Caco-2 (cell line): ENCODE results near the gene MINDY3. TPM values are rescaled to one million over a fixed set of nuclear protein-coding genes. Genes with fewer than 3 reads are reported as not detected.

ENCODE experiments used
- BruUV-seq: library from RNA; stranded (reverse); fragments of 400-500 nt; replicated peaks from 2 replicates; lab custom pipeline; 2021; lab: Mats Ljungman, UMichigan
- CTCF ChIA-PET: fragments of 300-600 bp; sonication (Branson Sonifier 250); formaldehyde crosslinking; loops from one replicate; lab custom pipeline; 2022; ENCODE audit warnings: antibody characterized with exemption; lab: Charles Lee
- POLR2A ChIA-PET: fragments of 300-600 bp; sonication (Branson Sonifier 250); formaldehyde crosslinking; loops from one replicate; lab custom pipeline; 2022; ENCODE audit warnings: antibody characterized with exemption; lab: Charles Lee
- DNase-seq, 2 experiments: peaks; one replicate each; pipeline versions ENCODE4 v3.0.0 to v3.0.0-alpha.2; 2020 to 2022
- H3K27me3 ChIP-seq: replicated peaks from 2 replicates; pipeline ENCODE4 v1.6.0; 2011; ENCODE audit warnings: low read length; ENCODE audit not compliant: control insufficient read depth, insufficient read depth
- H3K36me3 ChIP-seq: 2 replicates; pipeline ENCODE4 v1.5.1; 2011; ENCODE audit warnings: low read length; ENCODE audit not compliant: control insufficient read depth, insufficient read depth
- H3K4me1 ChIP-seq: fragments of 250-450 bp; sonication (Bioruptor Pico); 2 replicates; pipeline ENCODE4 v1.5.1; 2020; ENCODE audit warnings: mild to moderate bottlenecking
- H3K4me3 ChIP-seq: 2 replicates; pipeline ENCODE4 v1.5.1; 2011; ENCODE audit warnings: low read depth, mild to moderate bottlenecking, control low read depth, low read length
- H3K9me3 ChIP-seq: fragments of 250-450 bp; sonication (Bioruptor Pico); 2 replicates; pipeline ENCODE4 v1.5.1; 2020; ENCODE audit warnings: mild to moderate bottlenecking, moderate library complexity
- H3K27ac Mint-ChIP-seq: one replicate; pipeline ENCODE4 v1.8.0; 2022; ENCODE audit warnings: mixed read lengths; ENCODE audit not compliant: unreplicated experiment
- H3K27me3 Mint-ChIP-seq: one replicate; pipeline ENCODE4 v1.8.0; 2022; ENCODE audit warnings: mixed read lengths; ENCODE audit not compliant: insufficient read depth, unreplicated experiment
- H3K36me3 Mint-ChIP-seq: one replicate; pipeline ENCODE4 v1.8.0; 2022; ENCODE audit warnings: mild to moderate bottlenecking, mixed read lengths; ENCODE audit not compliant: insufficient read depth, unreplicated experiment
- H3K4me1 Mint-ChIP-seq: one replicate; pipeline ENCODE4 v1.8.0; 2022; ENCODE audit warnings: low read depth, mixed read lengths; ENCODE audit not compliant: unreplicated experiment
- H3K4me3 Mint-ChIP-seq: one replicate; pipeline ENCODE4 v1.8.0; 2022; ENCODE audit warnings: mild to moderate bottlenecking, moderate library complexity, mixed read lengths; ENCODE audit not compliant: unreplicated experiment
- H3K9me3 Mint-ChIP-seq: one replicate; pipeline ENCODE4 v1.8.0; 2022; ENCODE audit warnings: mixed read lengths; ENCODE audit not compliant: unreplicated experiment
- intact Hi-C: fragments of 100-400 bp; cut with micrococcal nuclease; formaldehyde crosslinking; loops from one replicate; pipeline ENCODE4 v1.10.0; 2022; ENCODE audit not compliant: unreplicated experiment
- total RNA-seq: library from RNA; stranded (reverse); gene quantifications from 2 replicates; pipeline ENCODE4 v1.2.3, GENCODE V29; 2022
- TF ChIP-seq, protein P1 (sequence below), 2 experiments: fragments of 200-600 bp in 1 of 2; IDR thresholded peaks; 1 replicate in 1 of 2; 2 replicates in 1 of 2; pipeline versions ENCODE4 v1.5.1 to v1.8.0; 2011 to 2022; ENCODE audit warnings: antibody characterized with exemption in 1 of 2, control low read depth in 1 of 2, inconsistent platforms in 1 of 2, low read depth in 1 of 2, low read length in 1 of 2, mild to moderate bottlenecking in 1 of 2, moderate library complexity in 1 of 2; ENCODE audit not compliant: insufficient read depth in 1 of 2, severe bottlenecking in 1 of 2, unreplicated experiment in 1 of 2

MINDY3 gene
- total RNA-seq, 1 experiment from 2014 or later, result 25.9 TPM

DNA sequence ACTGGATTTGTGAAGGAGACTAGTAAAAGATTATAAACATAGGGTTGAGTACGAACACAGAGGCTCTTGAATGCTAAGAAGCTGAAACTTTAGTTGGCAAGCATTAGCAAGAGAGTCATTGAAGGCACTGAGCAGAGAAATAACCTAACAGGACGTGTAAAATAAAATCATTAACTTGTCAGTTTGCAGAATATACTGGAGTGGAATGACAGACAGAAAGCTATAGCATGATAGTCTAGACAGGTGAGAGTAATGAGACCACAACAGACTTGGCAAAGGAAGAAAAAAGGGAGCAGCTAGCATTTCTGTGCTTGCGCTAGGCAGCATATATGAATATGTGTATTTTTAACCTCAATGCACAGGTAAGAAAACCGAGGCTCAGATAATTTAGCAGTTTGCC lies 30.8 kb downstream of the MINDY3 start:
- ChIA-PET POLR2A (no interaction called here), CTCF (no interaction called here)
- no peaks in the 10 kb centered on the region for H3K9me3 ChIP-seq
- no peaks in the 10 kb centered on the region for H3K27me3 ChIP-seq
- Mint-ChIP-seq H3K36me3 (peaks cover 7% of the 10 kb centered on the region), H3K27ac (no peak overlapping the region), H3K4me1 (no peaks in the 10 kb centered on the region), H3K4me3 (no peak overlapping the region), H3K9me3 (no peaks in the 10 kb centered on the region), H3K27me3 (no peaks in the 10 kb centered on the region)
- TF ChIP-seq, protein P1, sequence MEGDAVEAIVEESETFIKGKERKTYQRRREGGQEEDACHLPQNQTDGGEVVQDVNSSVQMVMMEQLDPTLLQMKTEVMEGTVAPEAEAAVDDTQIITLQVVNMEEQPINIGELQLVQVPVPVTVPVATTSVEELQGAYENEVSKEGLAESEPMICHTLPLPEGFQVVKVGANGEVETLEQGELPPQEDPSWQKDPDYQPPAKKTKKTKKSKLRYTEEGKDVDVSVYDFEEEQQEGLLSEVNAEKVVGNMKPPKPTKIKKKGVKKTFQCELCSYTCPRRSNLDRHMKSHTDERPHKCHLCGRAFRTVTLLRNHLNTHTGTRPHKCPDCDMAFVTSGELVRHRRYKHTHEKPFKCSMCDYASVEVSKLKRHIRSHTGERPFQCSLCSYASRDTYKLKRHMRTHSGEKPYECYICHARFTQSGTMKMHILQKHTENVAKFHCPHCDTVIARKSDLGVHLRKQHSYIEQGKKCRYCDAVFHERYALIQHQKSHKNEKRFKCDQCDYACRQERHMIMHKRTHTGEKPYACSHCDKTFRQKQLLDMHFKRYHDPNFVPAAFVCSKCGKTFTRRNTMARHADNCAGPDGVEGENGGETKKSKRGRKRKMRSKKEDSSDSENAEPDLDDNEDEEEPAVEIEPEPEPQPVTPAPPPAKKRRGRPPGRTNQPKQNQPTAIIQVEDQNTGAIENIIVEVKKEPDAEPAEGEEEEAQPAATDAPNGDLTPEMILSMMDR (IDR thresholded peaks at IDR 0.05; ENCODE audit: insufficient read depth in 1 of 2, low read depth in 1 of 2, low read length in 1 of 2, severe bottlenecking in 1 of 2, unreplicated experiment in 1 of 2), result no peak
- DNase-seq, result no peak
- H3K36me3 ChIP-seq, result no peaks in the 10 kb centered on the region
- no peak overlapping the region for H3K4me3 ChIP-seq
- BruUV-seq, result no TSS peak
- intact Hi-C loops, result no loop called here
- H3K4me1 ChIP-seq, result no peaks in the 10 kb centered on the region

DNA sequence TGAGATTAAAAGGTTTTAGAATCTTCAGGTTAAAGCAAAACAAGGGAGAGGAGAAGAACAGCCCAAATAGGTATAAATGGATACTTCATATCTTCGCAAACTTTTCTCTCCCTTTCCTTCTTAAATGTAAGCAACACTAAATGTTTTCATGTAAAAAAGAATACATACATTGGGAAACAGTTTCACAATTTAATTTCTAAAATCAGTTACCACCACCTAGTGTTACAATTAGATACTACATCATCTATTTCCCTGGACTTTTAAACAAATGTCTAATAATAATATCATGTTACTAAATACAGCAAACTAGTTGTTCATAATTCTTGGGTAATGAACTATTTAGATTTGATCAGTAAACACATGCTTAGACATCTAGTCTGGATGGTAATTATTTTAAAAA lies 35.8 kb downstream of the MINDY3 start:
- DNase-seq, result no peak
- no peaks in the 10 kb centered on the region for H3K27me3 ChIP-seq
- TF ChIP-seq, protein P1 (IDR thresholded peaks at IDR 0.05; ENCODE audit: insufficient read depth in 1 of 2, low read depth in 1 of 2, low read length in 1 of 2, severe bottlenecking in 1 of 2, unreplicated experiment in 1 of 2), result peak; percentile 31 to 58
- BruUV-seq, result no TSS peak
- no peaks in the 10 kb centered on the region for H3K27me3 Mint-ChIP-seq
- no peaks in the 10 kb centered on the region for H3K4me1 Mint-ChIP-seq
- H3K9me3 Mint-ChIP-seq, result no peaks in the 10 kb centered on the region
- CTCF ChIA-PET, result no interaction called here
- H3K27ac Mint-ChIP-seq, result no peak overlapping the region
- no peaks in the 10 kb centered on the region for H3K9me3 ChIP-seq
- POLR2A ChIA-PET, result no interaction called here
- intact Hi-C loops, result loop anchor here (1.0 to 2.0 kb wide), 2 partner anchors 390 to 396 kb away; no protein-coding TSS in a partner anchor
- no peaks in the 10 kb centered on the region for H3K36me3 Mint-ChIP-seq
- no peaks in the 10 kb centered on the region for H3K4me1 ChIP-seq
- no peak overlapping the region for H3K4me3 Mint-ChIP-seq
- no peak overlapping the region for H3K4me3 ChIP-seq
- H3K36me3 ChIP-seq, result no peaks in the 10 kb centered on the region

DNA sequence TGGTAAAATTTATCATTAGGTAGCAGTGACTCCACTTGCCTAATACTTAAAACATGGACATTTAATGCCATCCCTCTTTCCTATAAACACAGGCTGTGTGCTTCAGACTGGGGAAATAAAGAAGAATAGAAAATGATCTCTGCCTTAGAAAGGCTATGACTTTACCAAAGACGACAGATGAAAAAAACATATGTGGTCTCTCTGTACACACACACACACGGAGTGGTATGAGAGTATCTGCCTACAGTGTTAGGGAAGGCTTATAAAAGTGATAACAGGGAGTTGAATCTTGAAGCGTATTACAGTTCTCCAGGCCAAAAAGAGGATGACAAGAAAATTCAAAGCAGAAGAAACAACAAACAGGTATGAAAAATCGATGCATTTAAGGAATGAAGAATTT lies 38.2 kb downstream of the MINDY3 start:
- no TSS peak for BruUV-seq
- CTCF ChIA-PET, result no interaction called here
- H3K36me3 Mint-ChIP-seq, result no peaks in the 10 kb centered on the region

More for the DNA sequence above, 38.2 kb downstream of the MINDY3 start:
- Histone ChIP-seq H3K4me1 (0 out of 2 replicates have a peak, but pooled peaks cover 12% of the 10 kb centered on the region), H3K36me3 (no peaks in the 10 kb centered on the region), H3K27me3 (no peaks in the 10 kb centered on the region), H3K4me3 (no peak overlapping the region), H3K9me3 (no peaks in the 10 kb centered on the region)
- no peaks in the 10 kb centered on the region for H3K9me3 Mint-ChIP-seq
- no peak overlapping the region for H3K4me3 Mint-ChIP-seq
- POLR2A ChIA-PET, result no interaction called here
- TF ChIP-seq, protein P1 (IDR thresholded peaks at IDR 0.05; ENCODE audit: insufficient read depth in 1 of 2, low read depth in 1 of 2, low read length in 1 of 2, severe bottlenecking in 1 of 2, unreplicated experiment in 1 of 2), result no peak
- no peak for DNase-seq
- no peaks in the 10 kb centered on the region for H3K27me3 Mint-ChIP-seq
- H3K4me1 Mint-ChIP-seq, result peaks cover 7% of the 10 kb centered on the region
- no peak overlapping the region for H3K27ac Mint-ChIP-seq
- intact Hi-C loops, result no loop called here
